ENCODE results near the gene HDAC8. TPM values are rescaled to one million over a fixed set of nuclear protein-coding genes. Genes with fewer than 3 reads are reported as not detected.
"Not testable (repeated sequence)": the region's sequence is repeated elsewhere in the genome, so short reads cannot be mapped to it uniquely, and the experiment has no call there.

HDAC8 gene
- total RNA-seq, 4 donors from 2014 or later = 13.8 to 19.3 (median 18.2) TPM

GRCh38 chrX:72604705-72605104 is 32.1 kb upstream of the HDAC8 start:
- no peak overlapping the region for H3K4me3 ChIP-seq (ENCODE audit: low read depth, poor library complexity, severe bottlenecking)
- no peak for TF ChIP-seq POLR2A (IDR thresholded peaks at IDR 0.05)
- no peak for TF ChIP-seq CTCF (IDR thresholded peaks at IDR 0.05)
- intact Hi-C loops (cut with DNase I; ENCODE audit: low total_unique reads) = no loop called here
- 59 to 77% methylated on average over 3 of the region's 3 CpGs for WGBS, 2 donors
- DNase-seq (ENCODE audit: low spot score in 2 of 2) = no peak

GRCh38 chrX:72604112-72604511 is 31.5 kb upstream of the HDAC8 start:
- intact Hi-C loops (cut with DNase I; ENCODE audit: low total_unique reads) = no loop called here
- no peak for TF ChIP-seq POLR2A (IDR thresholded peaks at IDR 0.05)
- no peak for TF ChIP-seq CTCF (IDR thresholded peaks at IDR 0.05)
- no peak for DNase-seq (ENCODE audit: low spot score in 2 of 2)
- no peak overlapping the region for H3K4me3 ChIP-seq (ENCODE audit: low read depth, poor library complexity, severe bottlenecking)
- 89 to 96% methylated on average over 2 of the region's 2 CpGs for WGBS, 2 donors

GRCh38 chrX:72591038-72591437 is 18.4 kb upstream of the HDAC8 start:
- H3K4me3 ChIP-seq (ENCODE audit: low read depth, poor library complexity, severe bottlenecking); DNase-seq (ENCODE audit: low spot score in 2 of 2); intact Hi-C loops (cut with DNase I; ENCODE audit: low total_unique reads): not testable (repeated sequence)
- 76 to 94% methylated on average over 3 to 4 of the region's 4 CpGs for WGBS, 2 donors

- intact Hi-C loops (cut with DNase I; ENCODE audit: low total_unique reads) = no loop called here
Observed at GRCh38 chrX:72584163-72584562, 11.5 kb upstream of the HDAC8 start.

GRCh38 chrX:72576141-72576894 is 3.7 kb upstream of the HDAC8 start:
- DNase-seq (ENCODE audit: low spot score in 2 of 2) = no peak
- TF ChIP-seq POLR2A (IDR thresholded peaks at IDR 0.05) (no peak), CTCF (IDR thresholded peaks at IDR 0.05) (no peak)
- WGBS, 2 donors = 75 to 78% methylated on average over 7 of the region's 7 CpGs
- intact Hi-C loops (cut with DNase I; ENCODE audit: low total_unique reads) = no loop called here
- no peak overlapping the region for H3K4me3 ChIP-seq (ENCODE audit: low read depth, poor library complexity, severe bottlenecking)

More at GRCh38 chrX:72584163-72584562, 11.5 kb upstream of the HDAC8 start:
- H3K4me3 ChIP-seq (ENCODE audit: low read depth, poor library complexity, severe bottlenecking) = no peak overlapping the region
- no peak for DNase-seq (ENCODE audit: low spot score in 2 of 2)
- 90 to 94% methylated on average over 3 of the region's 3 CpGs for WGBS, 2 donors
- no peak for TF ChIP-seq CTCF (IDR thresholded peaks at IDR 0.05)
- no peak for TF ChIP-seq POLR2A (IDR thresholded peaks at IDR 0.05)

GRCh38 chrX:72573158-72573511 is 492 bp upstream of the HDAC8 start:
- H3K4me3 ChIP-seq (ENCODE audit: low read depth, poor library complexity, severe bottlenecking) = no peak overlapping the region
- 1 to 14% methylated on average over 7 of the region's 7 CpGs for WGBS, 2 donors
- no peak for DNase-seq (ENCODE audit: low spot score in 2 of 2)
- intact Hi-C loops (cut with DNase I; ENCODE audit: low total_unique reads) = no loop called here
- TF ChIP-seq POLR2A (IDR thresholded peaks at IDR 0.05) (no peak), CTCF (IDR thresholded peaks at IDR 0.05) (no peak)

Measured in lower leg skin (tissue), 4 donors.